ENCODE data around the gene SURF2.
"Not testable (repeated sequence)": the region's sequence is repeated elsewhere in the genome, so short reads cannot be mapped to it uniquely, and the experiment has no call there.

The SURF2 gene

GRCh38 chr9:133367778-133368177, 11.4 kb downstream of the SURF2 start:
- H3K36me3 ChIP-seq (replicated peaks), result peaks cover 85% of the 10 kb centered on the region
- DNase-seq (ENCODE audit: low spot score in 2 of 2), result no peak
- in situ Hi-C loops (cut with MboI; ENCODE audit: low sequenced_read_pairs), result no loop called here
- H3K9me3 ChIP-seq, result no peaks in the 10 kb centered on the region
- H3K4me3 ChIP-seq, result no peak overlapping the region
- H3K4me1 ChIP-seq, result no peaks in the 10 kb centered on the region
- H3K27me3 ChIP-seq (ENCODE audit: low read depth), result no peaks in the 10 kb centered on the region

- in situ Hi-C loops (cut with MboI; ENCODE audit: low sequenced_read_pairs), result no loop called here
- no peaks in the 10 kb centered on the region for H3K4me1 ChIP-seq
- no peaks in the 10 kb centered on the region for H3K9me3 ChIP-seq
- no peak for DNase-seq (ENCODE audit: low spot score in 2 of 2)
- no peak overlapping the region for H3K4me3 ChIP-seq
- H3K27me3 ChIP-seq (ENCODE audit: low read depth), result no peaks in the 10 kb centered on the region
- H3K36me3 ChIP-seq (replicated peaks), result peaks cover 85% of the 10 kb centered on the region
These were observed 12.0 kb downstream of the SURF2 start for GRCh38 chr9:133368249-133368881.

GRCh38 chr9:133369422-133369821, 13.1 kb downstream of the SURF2 start:
- peaks cover 76% of the 10 kb centered on the region for H3K36me3 ChIP-seq (replicated peaks)
- H3K4me3 ChIP-seq, result no peak overlapping the region
- no peaks in the 10 kb centered on the region; the same call in 1 of the 2 replicates for H3K4me1 ChIP-seq
- in situ Hi-C loops (cut with MboI; ENCODE audit: low sequenced_read_pairs), result no loop called here
- no peaks in the 10 kb centered on the region for H3K27me3 ChIP-seq (ENCODE audit: low read depth)
- DNase-seq (ENCODE audit: low spot score in 2 of 2), result no peak
- no peaks in the 10 kb centered on the region for H3K9me3 ChIP-seq

- H3K36me3 ChIP-seq (replicated peaks), result peaks cover 75% of the 10 kb centered on the region
- H3K4me3 ChIP-seq, result no peak overlapping the region
- no peaks in the 10 kb centered on the region for H3K9me3 ChIP-seq
- no peaks in the 10 kb centered on the region for H3K27me3 ChIP-seq (ENCODE audit: low read depth)
- DNase-seq (ENCODE audit: low spot score in 2 of 2), result no peak
- H3K4me1 ChIP-seq, result no peaks in the 10 kb centered on the region; the same call in 1 of the 2 replicates
- in situ Hi-C loops (cut with MboI; ENCODE audit: low sequenced_read_pairs), result no loop called here
These were observed 13.6 kb downstream of the SURF2 start for GRCh38 chr9:133369933-133370332.

GRCh38 chr9:133370685-133371084, 14.3 kb downstream of the SURF2 start:
- DNase-seq (ENCODE audit: low spot score in 2 of 2), result no peak
- Histone ChIP-seq H3K9me3 (no peaks in the 10 kb centered on the region), H3K4me3 (no peak overlapping the region), H3K36me3 (replicated peaks) (peaks cover 72% of the 10 kb centered on the region), H3K4me1 (no peaks in the 10 kb centered on the region; the same call in 1 of the 2 replicates), H3K27me3 (ENCODE audit: low read depth) (no peaks in the 10 kb centered on the region)
- in situ Hi-C loops (cut with MboI; ENCODE audit: low sequenced_read_pairs), result no loop called here

- no peaks in the 10 kb centered on the region for H3K9me3 ChIP-seq
- H3K36me3 ChIP-seq (replicated peaks), result peaks cover 66% of the 10 kb centered on the region
- H3K27me3 ChIP-seq (ENCODE audit: low read depth), result no peaks in the 10 kb centered on the region
- peaks cover under 1% of the 10 kb centered on the region; the same call in 1 of the 2 replicates for H3K4me1 ChIP-seq
- in situ Hi-C loops (cut with MboI; ENCODE audit: low sequenced_read_pairs), result no loop called here
- H3K4me3 ChIP-seq, result no peak overlapping the region
- DNase-seq (ENCODE audit: low spot score in 2 of 2), result no peak
These were observed 14.9 kb downstream of the SURF2 start for GRCh38 chr9:133371261-133371711.

GRCh38 chr9:133372144-133372543, 15.8 kb downstream of the SURF2 start:
- peaks cover 58% of the 10 kb centered on the region for H3K36me3 ChIP-seq (replicated peaks)
- no peaks in the 10 kb centered on the region for H3K9me3 ChIP-seq
- H3K27me3 ChIP-seq (ENCODE audit: low read depth), result no peaks in the 10 kb centered on the region
- DNase-seq (ENCODE audit: low spot score in 2 of 2), result no peak
- in situ Hi-C loops (cut with MboI; ENCODE audit: low sequenced_read_pairs), result no loop called here
- peaks cover 8% of the 10 kb centered on the region for H3K4me1 ChIP-seq
- no peak overlapping the region for H3K4me3 ChIP-seq

GRCh38 chr9:133374612-133375115, 18.3 kb downstream of the SURF2 start:
- in situ Hi-C loops (cut with MboI; ENCODE audit: low sequenced_read_pairs), result no loop called here

GRCh38 chr9:133375116-133375723, 18.9 kb downstream of the SURF2 start:
- H3K36me3 ChIP-seq (replicated peaks), result peaks cover 32% of the 10 kb centered on the region
- H3K9me3 ChIP-seq, result no peaks in the 10 kb centered on the region
- DNase-seq (ENCODE audit: low spot score in 2 of 2), result peak in 1 of 2 experiments; percentile 42
- peaks cover 13% of the 10 kb centered on the region for H3K4me1 ChIP-seq
- H3K4me3 ChIP-seq, result peak overlapping the region; percentile 86
- in situ Hi-C loops (cut with MboI; ENCODE audit: low sequenced_read_pairs), result no loop called here
- no peaks in the 10 kb centered on the region for H3K27me3 ChIP-seq (ENCODE audit: low read depth)

More at GRCh38 chr9:133374612-133375115, 18.3 kb downstream of the SURF2 start:
- Histone ChIP-seq H3K9me3 (no peaks in the 10 kb centered on the region), H3K36me3 (replicated peaks) (peaks cover 38% of the 10 kb centered on the region), H3K4me1 (peaks cover 13% of the 10 kb centered on the region), H3K27me3 (ENCODE audit: low read depth) (no peaks in the 10 kb centered on the region), H3K4me3 (peak overlapping the region; percentile 86)
- DNase-seq (ENCODE audit: low spot score in 2 of 2), result no peak

- Histone ChIP-seq H3K4me3 (peak within 1 kb of the TSS; percentile 86), H3K9me3 (no peaks in the 10 kb centered on the region), H3K4me1 (peaks cover 13% of the 10 kb centered on the region), H3K27me3 (ENCODE audit: low read depth) (no peaks in the 10 kb centered on the region), H3K36me3 (replicated peaks) (peaks cover 28% of the 10 kb centered on the region)
- in situ Hi-C loops (cut with MboI; ENCODE audit: low sequenced_read_pairs), result no loop called here
- peak; percentile 92 to 96 for DNase-seq (ENCODE audit: low spot score in 2 of 2)
These were observed 19.6 kb downstream of the SURF2 start, which contains the start of the genes STKLD1 and SURF4 for GRCh38 chr9:133375724-133376654. Gene STKLD1, plus strand, starts transcription at chr9:133376366. Its CDS starts 108 bp downstream, at chr9:133376474. Gene SURF4, minus strand, starts transcription at chr9:133376060. Its CDS starts 91 bp downstream, at chr9:133375969.

GRCh38 chr9:133377280-133377679, 20.9 kb downstream of the SURF2 start:
- Histone ChIP-seq H3K36me3 (replicated peaks) (peaks cover 18% of the 10 kb centered on the region), H3K4me1 (peaks cover 13% of the 10 kb centered on the region)
- DNase-seq (ENCODE audit: low spot score in 2 of 2); H3K9me3 ChIP-seq; in situ Hi-C loops (cut with MboI; ENCODE audit: low sequenced_read_pairs); H3K4me3 ChIP-seq; H3K27me3 ChIP-seq (ENCODE audit: low read depth): not testable (repeated sequence)

GRCh38 chr9:133377721-133378216, 21.4 kb downstream of the SURF2 start:
- no peak overlapping the region for H3K4me3 ChIP-seq
- H3K9me3 ChIP-seq, result no peaks in the 10 kb centered on the region
- in situ Hi-C loops (cut with MboI; ENCODE audit: low sequenced_read_pairs), result no loop called here
- peak; percentile 49 to 68 for DNase-seq (ENCODE audit: low spot score in 2 of 2)
- no peaks in the 10 kb centered on the region for H3K27me3 ChIP-seq (ENCODE audit: low read depth)
- peaks cover 13% of the 10 kb centered on the region for H3K4me1 ChIP-seq
- peaks cover 13% of the 10 kb centered on the region for H3K36me3 ChIP-seq (replicated peaks)

- in situ Hi-C loops (cut with MboI; ENCODE audit: low sequenced_read_pairs), result no loop called here
- Histone ChIP-seq H3K4me3 (no peak overlapping the region), H3K27me3 (ENCODE audit: low read depth) (no peaks in the 10 kb centered on the region), H3K4me1 (peaks cover 13% of the 10 kb centered on the region), H3K9me3 (no peaks in the 10 kb centered on the region), H3K36me3 (replicated peaks) (peaks cover 6% of the 10 kb centered on the region; the same call in 1 of the 2 replicates)
- DNase-seq (ENCODE audit: low spot score in 2 of 2), result no peak
These were observed 22.1 kb downstream of the SURF2 start for GRCh38 chr9:133378408-133378962.

All from HAP-1 (cell line).